Neuronal stem cell (in vitro differentiated cells): ENCODE results near the gene CBY1.

Experiments
- DNase-seq: peaks from one replicate; pipeline ENCODE4 v3.0.0-alpha.2; 2013; ENCODE audit warnings: low spot score
- H2AFZ ChIP-seq: one replicate; pipeline ENCODE4 v1.6.1; 2013; ENCODE audit warnings: mild to moderate bottlenecking, low read length, inconsistent platforms
- H2AK5ac ChIP-seq: 2 replicates; pipeline ENCODE4 v1.6.1; 2013; ENCODE audit warnings: low read depth, mild to moderate bottlenecking, inconsistent platforms, low read length, moderate library complexity, mixed read lengths
- H2BK120ac ChIP-seq: 2 replicates; pipeline ENCODE4 v1.6.1; 2013; ENCODE audit warnings: low read depth, mild to moderate bottlenecking, inconsistent platforms, low read length, moderate library complexity, mixed read lengths
- H2BK12ac ChIP-seq: one replicate; pipeline ENCODE4 v1.6.1; 2013; ENCODE audit warnings: low read length, inconsistent platforms
- H2BK15ac ChIP-seq: 2 replicates; pipeline ENCODE4 v1.6.1; 2013; ENCODE audit warnings: mild to moderate bottlenecking, low read length, inconsistent platforms, mixed read lengths
- H2BK5ac ChIP-seq: one replicate; pipeline ENCODE4 v1.6.1; 2013; ENCODE audit warnings: inconsistent platforms, mild to moderate bottlenecking, low read length, moderate library complexity
- H3K14ac ChIP-seq: one replicate; pipeline ENCODE4 v1.6.1; 2013; ENCODE audit warnings: low read length, inconsistent platforms
- H3K18ac ChIP-seq: 2 replicates; pipeline ENCODE4 v1.6.1; 2013; ENCODE audit warnings: low read length, inconsistent platforms
- H3K23ac ChIP-seq: 2 replicates; pipeline ENCODE4 v1.6.1; 2013; ENCODE audit warnings: low read depth, mild to moderate bottlenecking, mixed read lengths, low read length, inconsistent platforms; ENCODE audit not compliant: poor library complexity
- H3K27ac ChIP-seq: replicated peaks from 3 replicates; pipeline ENCODE4 v1.5.1; 2013; ENCODE audit warnings: low read length, inconsistent platforms
- H3K27me3 ChIP-seq, 3 experiments: 2 replicates each; pipeline ENCODE4 v1.6.1; 2013; ENCODE audit warnings: low read length in 3 of 3, mild to moderate bottlenecking in 2 of 3, inconsistent platforms in 1 of 3, low read depth in 1 of 3, mixed read lengths in 1 of 3, moderate library complexity in 1 of 3; ENCODE audit not compliant: control insufficient read depth in 3 of 3, insufficient read depth in 3 of 3
- H3K36me3 ChIP-seq, 2 donors: replicated peaks in 1 of 2; 2 replicates each; pipeline ENCODE4 v1.6.1; 2013; ENCODE audit warnings: low read length in 2 of 2; ENCODE audit not compliant: control insufficient read depth in 2 of 2, insufficient read depth in 2 of 2
- H3K4ac ChIP-seq: 2 replicates; pipeline ENCODE4 v1.6.1; 2013; ENCODE audit warnings: inconsistent platforms, mild to moderate bottlenecking, low read length, moderate library complexity
- H3K4me1 ChIP-seq, 2 donors: 1 replicate in 1 of 2; 2 replicates in 1 of 2; pipeline ENCODE4 v1.6.1; 2013; ENCODE audit warnings: low read length in 2 of 2, low read depth in 1 of 2; ENCODE audit not compliant: control insufficient read depth in 2 of 2, insufficient read depth in 1 of 2
- H3K4me2 ChIP-seq: one replicate; pipeline ENCODE4 v1.6.1; 2013; ENCODE audit warnings: mild to moderate bottlenecking, low read length, inconsistent platforms; ENCODE audit not compliant: insufficient read depth, poor library complexity, severe bottlenecking
- H3K4me3 ChIP-seq, 2 donors: 2 replicates each; pipeline ENCODE4 v1.5.1; 2013; ENCODE audit warnings: low read length in 2 of 2, mild to moderate bottlenecking in 2 of 2, inconsistent platforms in 1 of 2, moderate library complexity in 1 of 2
- H3K79me1 ChIP-seq: one replicate; pipeline ENCODE4 v1.6.1; 2013; ENCODE audit warnings: low read depth, mild to moderate bottlenecking, inconsistent platforms, low read length, moderate library complexity
- H3K9ac ChIP-seq: one replicate; pipeline ENCODE4 v1.6.1; 2013; ENCODE audit warnings: mild to moderate bottlenecking, low read depth, low read length, inconsistent platforms; ENCODE audit not compliant: poor library complexity
- H3K9me3 ChIP-seq, 2 donors: replicated peaks in 1 of 2; 2 replicates each; pipeline versions ENCODE3 to v1.6.1; 2013; ENCODE audit warnings: low read length in 2 of 2, mild to moderate bottlenecking in 2 of 2, inconsistent platforms in 1 of 2, low read depth in 1 of 2, mixed read lengths in 1 of 2, moderate library complexity in 1 of 2; ENCODE audit not compliant: control insufficient read depth in 2 of 2, insufficient read depth in 1 of 2
- H4K8ac ChIP-seq: one replicate; pipeline ENCODE4 v1.6.1; 2013; ENCODE audit warnings: low read depth, mild to moderate bottlenecking, inconsistent platforms, low read length, moderate library complexity
- H4K91ac ChIP-seq: one replicate; pipeline ENCODE4 v1.6.1; 2013; ENCODE audit warnings: low read length, low read depth, mild to moderate bottlenecking, inconsistent platforms; ENCODE audit not compliant: poor library complexity
- WGBS, 2 donors: extraction: QIAGEN DNeasy Blood & Tissue Kit; methylation state at CpG; one replicate each; pipeline ENCODE4 v1.1.7; 2013; ENCODE audit warnings: missing lambda C conversion rate in 2 of 2, mixed read lengths in 1 of 2; ENCODE audit not compliant: insufficient read length in 2 of 2, insufficient replicate concordance in 1 of 2; ENCODE audit errors: extremely low coverage in 2 of 2; 5-methylcytosine and 5-hydroxymethylcytosine counted together

Gene CBY1

GRCh38 chr22:38709306-38709705, 52.9 kb downstream of the CBY1 start:
- Histone ChIP-seq H3K27me3 (no peaks in the 10 kb centered on the region), H2BK120ac (no peak overlapping the region), H2BK12ac (no peak overlapping the region), H3K4me1 (peaks cover 17 to 28% of the 10 kb centered on the region in 2 donors), H3K4ac (no peak overlapping the region), H3K9ac (no peak overlapping the region), H2BK5ac (no peak overlapping the region), H3K18ac (no peak overlapping the region), H4K8ac (no peak overlapping the region), H3K9me3 (no peaks in the 10 kb centered on the region), H2AFZ (no peak overlapping the region), H4K91ac (no peak overlapping the region), H3K14ac (no peak overlapping the region), H3K27ac (no peak overlapping the region), H2BK15ac (no peak overlapping the region), H3K36me3 (peaks cover 6 to 38% of the 10 kb centered on the region in 2 donors), H3K23ac (no peak overlapping the region), H2AK5ac (no peak overlapping the region), H3K4me3 (no peak overlapping the region), H3K79me1 (peaks cover 8% of the 10 kb centered on the region), H3K4me2 (no peak overlapping the region)
- no peak for DNase-seq
- WGBS, 2 donors: no CpG with 5 or more reads among the region's 3 CpGs

DNA sequence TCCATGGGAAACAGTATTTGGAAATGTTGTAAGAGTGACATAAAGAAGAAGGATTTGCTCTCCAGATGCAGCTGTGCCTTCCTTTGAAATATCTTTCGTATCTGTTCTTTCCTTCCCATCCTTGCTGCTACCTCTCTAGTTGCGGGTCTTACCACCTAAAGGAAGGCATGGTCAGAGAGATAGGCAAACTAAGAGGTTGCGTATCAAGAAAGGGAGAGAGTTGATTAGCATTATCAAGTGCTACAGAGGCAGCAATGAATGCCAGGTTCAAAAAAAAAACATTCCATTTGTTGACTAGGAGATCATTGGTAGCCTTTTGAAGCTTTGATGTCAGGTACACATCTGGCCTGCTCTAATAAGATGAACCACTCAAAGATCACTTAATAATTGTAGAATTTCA, 53.9 kb downstream of the CBY1 start:
- no peak overlapping the region for H3K9ac ChIP-seq
- no CpG with 5 or more reads among the region's 3 CpGs for WGBS, 2 donors
- H3K4me2 ChIP-seq: no peak overlapping the region
- no peak overlapping the region for H3K14ac ChIP-seq
- H3K27ac ChIP-seq: no peak overlapping the region
- no peak overlapping the region for H3K4me3 ChIP-seq
- H3K18ac ChIP-seq: no peak overlapping the region
- no peak for DNase-seq
- no peak overlapping the region for H4K8ac ChIP-seq
- peaks cover 11 to 23% of the 10 kb centered on the region in 2 donors for H3K4me1 ChIP-seq
- no peak overlapping the region for H2BK12ac ChIP-seq
- peaks cover 18% of the 10 kb centered on the region for H3K79me1 ChIP-seq
- H3K27me3 ChIP-seq: no peaks in the 10 kb centered on the region
- no peak overlapping the region for H2AFZ ChIP-seq
- no peak overlapping the region for H2BK15ac ChIP-seq
- no peaks in the 10 kb centered on the region for H3K9me3 ChIP-seq
- no peak overlapping the region for H2BK120ac ChIP-seq
- H2BK5ac ChIP-seq: no peak overlapping the region
- no peak overlapping the region for H4K91ac ChIP-seq
- H2AK5ac ChIP-seq: no peak overlapping the region
- no peak overlapping the region for H3K23ac ChIP-seq
- peaks cover 6 to 48% of the 10 kb centered on the region in 2 donors for H3K36me3 ChIP-seq
- no peak overlapping the region for H3K4ac ChIP-seq

DNA sequence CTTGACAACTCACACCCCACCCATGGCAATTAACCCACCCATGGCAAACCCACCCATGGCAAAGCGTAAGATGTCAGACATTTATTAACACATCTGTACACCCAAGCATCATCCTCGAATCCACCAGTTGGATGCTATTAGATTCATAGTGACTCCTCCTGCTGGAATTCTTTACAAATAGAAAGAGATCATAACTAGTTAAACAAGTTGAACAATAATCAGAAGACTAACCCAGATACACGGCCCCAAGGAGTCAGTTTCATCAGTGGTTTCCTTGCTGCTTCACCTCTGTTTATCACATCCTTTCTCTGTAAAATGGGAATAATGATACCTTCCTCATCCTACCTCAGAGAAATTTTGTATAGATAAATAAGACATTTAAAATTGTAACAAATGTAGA, 54.4 kb downstream of the CBY1 start:
- Histone ChIP-seq H3K27me3 (no peaks in the 10 kb centered on the region), H3K27ac (no peak overlapping the region), H3K79me1 (peaks cover 23% of the 10 kb centered on the region), H2BK12ac (no peak overlapping the region), H2BK120ac (no peak overlapping the region), H2BK15ac (no peak overlapping the region), H3K9ac (no peak overlapping the region), H2BK5ac (no peak overlapping the region), H3K4me1 (peaks cover 11 to 23% of the 10 kb centered on the region in 2 donors), H3K14ac (no peak overlapping the region), H2AFZ (no peak overlapping the region), H2AK5ac (no peak overlapping the region), H3K4me2 (no peak overlapping the region), H3K23ac (no peak overlapping the region), H3K18ac (no peak overlapping the region), H3K36me3 (peaks cover 11 to 53% of the 10 kb centered on the region in 2 donors), H4K8ac (no peak overlapping the region), H3K4me3 (no peak overlapping the region), H4K91ac (no peak overlapping the region), H3K4ac (no peak overlapping the region), H3K9me3 (no peaks in the 10 kb centered on the region)
- no peak for DNase-seq
- no CpG with 5 or more reads among the region's 3 CpGs for WGBS, 2 donors

DNA sequence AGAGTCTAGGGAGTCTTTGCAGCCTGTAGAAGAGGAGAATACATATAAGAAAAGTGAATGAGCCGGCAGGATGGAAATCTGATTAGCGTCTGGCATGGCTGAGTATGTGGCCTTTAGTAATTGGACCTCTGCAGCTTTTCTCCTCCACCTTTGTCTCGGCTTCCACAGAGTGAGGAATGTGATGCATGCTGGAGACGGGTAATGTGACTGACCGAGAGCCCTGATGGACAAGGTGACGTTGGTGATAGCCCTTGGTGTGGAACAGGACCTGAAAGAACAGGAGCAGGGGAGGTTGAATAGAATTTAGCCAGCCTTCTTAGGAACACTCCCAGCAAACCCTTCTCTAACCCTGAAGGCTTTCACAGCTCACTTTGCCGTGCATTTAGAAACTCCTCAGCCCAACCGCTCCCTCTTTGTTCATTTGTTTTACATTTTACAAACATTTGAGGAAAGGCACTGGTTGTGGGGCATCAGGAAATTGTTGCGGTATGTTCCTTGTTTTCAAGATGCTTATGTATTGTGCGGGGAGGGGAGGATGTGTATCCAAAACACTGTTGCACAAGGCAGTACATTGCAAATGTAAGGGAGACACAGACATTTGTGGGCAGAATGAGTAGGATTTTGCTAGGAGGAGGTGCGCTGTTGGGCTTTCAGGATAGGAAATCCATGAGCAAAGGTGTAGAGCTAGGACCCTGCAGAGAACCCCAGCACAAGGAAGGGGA, 56.2 kb downstream of the CBY1 start:
- Histone ChIP-seq H2BK12ac (no peak overlapping the region), H3K4ac (no peak overlapping the region), H2BK15ac (no peak overlapping the region), H2AFZ (no peak overlapping the region), H3K4me1 (peaks cover 2 to 22% of the 10 kb centered on the region in 2 donors), H3K36me3 (peaks cover 21 to 71% of the 10 kb centered on the region in 2 donors), H3K4me2 (peak overlapping the region; percentile 32), H3K14ac (no peak overlapping the region), H2BK120ac (no peak overlapping the region), H2AK5ac (no peak overlapping the region), H3K27ac (peak overlapping the region; percentile 88), H3K9me3 (peaks cover 0 to 2% of the 10 kb centered on the region in 2 donors), H2BK5ac (no peak overlapping the region), H3K27me3 (no peaks in the 10 kb centered on the region), H3K23ac (no peak overlapping the region), H4K91ac (no peak overlapping the region), H3K9ac (no peak overlapping the region), H4K8ac (no peak overlapping the region), H3K79me1 (peaks cover 21% of the 10 kb centered on the region), H3K4me3 (no peak overlapping the region), H3K18ac (peak overlapping the region; percentile 20)
- peak; percentile 67 for DNase-seq
- no CpG with 5 or more reads among the region's 11 CpGs for WGBS, 2 donors
